Measurements from ENCODE around the gene CRNKL1. TPM values are rescaled to one million over a fixed set of nuclear protein-coding genes. Genes with fewer than 3 reads are reported as not detected.

CRNKL1 gene
- total RNA-seq, 1 donor: 33.7 TPM

DNA sequence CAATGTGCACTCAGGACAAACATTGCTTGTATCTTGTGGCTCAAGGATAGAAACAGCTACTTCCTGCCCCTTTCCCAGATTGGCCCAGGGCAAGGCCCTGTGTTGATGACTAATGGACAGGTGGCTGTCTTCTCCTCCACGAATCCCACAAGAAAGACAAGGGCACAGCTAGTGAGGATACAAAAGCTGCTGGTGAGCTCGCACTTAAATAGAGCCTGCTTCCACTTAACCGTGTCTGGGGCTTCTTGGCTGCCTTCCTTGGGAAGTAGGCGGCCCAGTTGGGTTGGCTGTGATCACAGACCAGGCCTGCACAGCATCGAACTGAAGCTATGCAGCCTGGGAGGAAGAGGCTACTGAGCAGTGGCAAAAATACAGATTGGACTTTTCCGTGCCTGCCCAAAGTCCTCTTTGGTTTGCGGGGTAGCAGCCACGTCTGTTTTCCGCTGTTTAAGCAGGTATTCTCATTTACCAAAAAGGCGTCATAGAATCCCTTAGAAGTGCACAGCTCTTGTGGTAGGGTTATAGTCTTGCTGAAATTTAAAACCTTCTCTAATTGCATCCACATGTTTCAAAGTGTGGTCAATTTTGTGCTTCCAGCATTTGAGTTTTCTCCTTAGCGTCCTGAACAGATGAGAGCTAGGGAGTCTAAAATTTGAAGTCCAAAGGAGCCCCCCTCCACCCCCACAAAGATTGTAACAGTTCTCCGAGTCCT, 58.2 kb downstream of the CRNKL1 start:
- DNase-seq (ENCODE audit: insufficient read length, low spot score, missing footprints): no peak
- H3K4me1 ChIP-seq (ENCODE audit: insufficient read depth, low read length): peaks cover 50% of the 10 kb centered on the region
- no peak for TF ChIP-seq CTCF (IDR thresholded peaks at IDR 0.05; ENCODE audit: extremely low read depth, low read depth, low read length)
- peaks cover 39% of the 10 kb centered on the region for H3K36me3 ChIP-seq (ENCODE audit: insufficient read depth, low read length)
- H3K27me3 ChIP-seq (ENCODE audit: insufficient read depth, low read length): no peaks in the 10 kb centered on the region
- H3K4me3 ChIP-seq (ENCODE audit: insufficient read depth, low read length): peak overlapping the region; percentile 54
- no peak overlapping the region for H2AFZ ChIP-seq (ENCODE audit: low read length)
- peaks cover 55% of the 10 kb centered on the region for H3K79me2 ChIP-seq (ENCODE audit: insufficient read depth, low read length)
- peak overlapping the region; percentile 87 for H3K4me2 ChIP-seq (ENCODE audit: insufficient read depth, low read length)
- no peaks in the 10 kb centered on the region for H4K20me1 ChIP-seq (ENCODE audit: insufficient read depth, low read length)
- peak overlapping the region; percentile 95 for H3K27ac ChIP-seq (ENCODE audit: low read depth, low read length)
- no peaks in the 10 kb centered on the region for H3K9me3 ChIP-seq (ENCODE audit: low read depth, low read length)

DNA sequence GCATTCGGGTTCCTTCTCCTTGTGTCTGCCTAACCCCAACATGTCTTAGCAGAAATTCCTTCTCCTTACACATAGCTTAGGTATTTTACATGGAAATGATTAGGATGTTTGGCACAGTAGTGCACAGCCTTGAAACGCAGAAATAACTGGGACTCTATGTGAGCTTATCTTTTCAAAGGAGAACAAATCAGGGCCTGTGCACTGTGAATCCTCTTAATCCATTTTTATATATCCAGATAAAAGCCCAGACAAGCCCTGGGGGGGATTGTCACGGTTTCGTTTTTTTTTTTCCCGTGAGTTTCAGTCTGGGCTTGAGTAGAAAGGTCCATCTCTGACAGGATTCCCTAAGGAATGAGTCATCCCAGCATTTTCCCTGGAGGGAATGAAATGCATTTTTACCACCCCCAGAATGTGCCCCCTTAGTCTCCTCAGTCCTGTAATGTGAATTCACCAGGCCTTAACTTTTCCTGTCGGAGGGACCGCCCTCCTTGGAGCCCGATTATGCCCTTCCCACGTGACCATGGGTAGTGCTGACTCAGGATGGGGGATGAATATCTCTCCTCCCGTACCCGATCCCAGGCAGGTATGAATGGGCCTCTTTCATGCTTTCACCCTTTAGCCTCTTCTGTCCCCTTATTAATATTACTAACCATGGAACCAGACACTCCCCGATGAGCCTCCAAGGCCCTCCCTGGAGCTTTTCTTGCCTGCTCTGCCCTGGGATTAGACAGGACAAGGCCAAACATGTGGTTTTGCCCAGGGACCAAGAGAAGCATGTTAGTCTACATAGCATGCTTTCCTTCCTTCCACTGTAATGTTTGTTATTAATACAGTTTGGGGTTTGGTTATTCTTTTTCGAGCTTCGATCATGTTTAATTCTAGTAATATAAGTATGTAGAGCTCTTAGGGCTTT, 59.0 kb downstream of the CRNKL1 start:
- Histone ChIP-seq H3K4me1 (ENCODE audit: insufficient read depth, low read length) (peaks cover 50% of the 10 kb centered on the region), H2AFZ (ENCODE audit: low read length) (peak overlapping the region; percentile 21), H3K9me3 (ENCODE audit: low read depth, low read length) (no peaks in the 10 kb centered on the region), H3K27me3 (ENCODE audit: insufficient read depth, low read length) (no peaks in the 10 kb centered on the region), H3K79me2 (ENCODE audit: insufficient read depth, low read length) (peaks cover 57% of the 10 kb centered on the region), H3K4me2 (ENCODE audit: insufficient read depth, low read length) (peak overlapping the region; percentile 87), H3K27ac (ENCODE audit: low read depth, low read length) (peak overlapping the region; percentile 95), H3K36me3 (ENCODE audit: insufficient read depth, low read length) (peaks cover 31% of the 10 kb centered on the region), H4K20me1 (ENCODE audit: insufficient read depth, low read length) (no peaks in the 10 kb centered on the region), H3K4me3 (ENCODE audit: insufficient read depth, low read length) (peak overlapping the region; percentile 54)
- no peak for DNase-seq (ENCODE audit: insufficient read length, low spot score, missing footprints)
- no peak for TF ChIP-seq CTCF (IDR thresholded peaks at IDR 0.05; ENCODE audit: extremely low read depth, low read depth, low read length)

- peaks cover under 1% of the 10 kb centered on the region for H4K20me1 ChIP-seq (ENCODE audit: insufficient read depth, low read length)
- no peaks in the 10 kb centered on the region for H3K9me3 ChIP-seq (ENCODE audit: low read depth, low read length)
- H3K4me2 ChIP-seq (ENCODE audit: insufficient read depth, low read length): peak overlapping the region; percentile 28
- H3K4me1 ChIP-seq (ENCODE audit: insufficient read depth, low read length): peaks cover 53% of the 10 kb centered on the region
- no peak for TF ChIP-seq CTCF (IDR thresholded peaks at IDR 0.05; ENCODE audit: extremely low read depth, low read depth, low read length)
- H3K27ac ChIP-seq (ENCODE audit: low read depth, low read length): peak overlapping the region; percentile 95
- no peak overlapping the region for H2AFZ ChIP-seq (ENCODE audit: low read length)
- no peak for DNase-seq (ENCODE audit: insufficient read length, low spot score, missing footprints)
- H3K79me2 ChIP-seq (ENCODE audit: insufficient read depth, low read length): peaks cover 67% of the 10 kb centered on the region
- H3K4me3 ChIP-seq (ENCODE audit: insufficient read depth, low read length): no peak overlapping the region
- no peaks in the 10 kb centered on the region for H3K27me3 ChIP-seq (ENCODE audit: insufficient read depth, low read length)
- peaks cover 25% of the 10 kb centered on the region for H3K36me3 ChIP-seq (ENCODE audit: insufficient read depth, low read length)
Observed at GRCh38 chr20:19991854-19992253, 60.4 kb downstream of the CRNKL1 start.

- Histone ChIP-seq H3K9me3 (ENCODE audit: low read depth, low read length) (no peaks in the 10 kb centered on the region), H3K4me2 (ENCODE audit: insufficient read depth, low read length) (no peak overlapping the region), H2AFZ (ENCODE audit: low read length) (no peak overlapping the region), H3K4me1 (ENCODE audit: insufficient read depth, low read length) (peaks cover 58% of the 10 kb centered on the region), H3K79me2 (ENCODE audit: insufficient read depth, low read length) (peaks cover 67% of the 10 kb centered on the region), H3K27ac (ENCODE audit: low read depth, low read length) (peak overlapping the region; percentile 95), H3K4me3 (ENCODE audit: insufficient read depth, low read length) (no peak overlapping the region), H3K36me3 (ENCODE audit: insufficient read depth, low read length) (peaks cover 24% of the 10 kb centered on the region), H4K20me1 (ENCODE audit: insufficient read depth, low read length) (peaks cover 4% of the 10 kb centered on the region), H3K27me3 (ENCODE audit: insufficient read depth, low read length) (no peaks in the 10 kb centered on the region)
- TF ChIP-seq CTCF (IDR thresholded peaks at IDR 0.05; ENCODE audit: extremely low read depth, low read depth, low read length): no peak
- no peak for DNase-seq (ENCODE audit: insufficient read length, low spot score, missing footprints)
Observed at GRCh38 chr20:19991308-19991707, 61.0 kb downstream of the CRNKL1 start.

Data from osteoblast (primary cell).